ENCODE results near the gene FAM13B.

GRCh38 chr5:138032028-138032571 is 779 bp downstream of the FAM13B start:
- no peak for TF ChIP-seq EZH2 (IDR thresholded peaks at IDR 0.05)
- TF ChIP-seq POLR2AphosphoS5 (IDR thresholded peaks at IDR 0.05; ENCODE audit: borderline replicate concordance, low read depth, low read length), result no peak
